KOPT-K1 (cell line): ENCODE data around the gene KRT32.

Experiments
- H3K27ac ChIP-seq: fragments of 200-600 bp; sonication (generic); 2 replicates; pipeline ENCODE4 v1.5.1; 2016; ENCODE audit warnings: antibody characterized with exemption, mild to moderate bottlenecking, low read depth, low read length; ENCODE audit not compliant: poor library complexity, severe bottlenecking
- H3K36me3 ChIP-seq: fragments of 200-600 bp; sonication (generic); 2 replicates; pipeline ENCODE4 v1.5.1; 2017; ENCODE audit warnings: antibody characterized with exemption, mild to moderate bottlenecking, low read length, moderate library complexity; ENCODE audit not compliant: insufficient read depth
- H3K9me3 ChIP-seq: fragments of 200-600 bp; sonication (generic); 2 replicates; pipeline ENCODE4 v1.5.1; 2017; ENCODE audit warnings: antibody characterized with exemption, low read length, mild to moderate bottlenecking; ENCODE audit not compliant: insufficient read depth, poor library complexity, severe bottlenecking

KRT32 gene

GRCh38 chr17:41416479-41416878, 50.7 kb downstream of the KRT32 start:
- no peaks in the 10 kb centered on the region for H3K36me3 ChIP-seq
- H3K27ac ChIP-seq = no peak overlapping the region

GRCh38 chr17:41415833-41416335, 51.3 kb downstream of the KRT32 start:
- no peaks in the 10 kb centered on the region for H3K9me3 ChIP-seq
- H3K27ac ChIP-seq = no peak overlapping the region
- no peaks in the 10 kb centered on the region for H3K36me3 ChIP-seq

More at GRCh38 chr17:41416479-41416878, 50.7 kb downstream of the KRT32 start:
- H3K9me3 ChIP-seq = no peaks in the 10 kb centered on the region

GRCh38 chr17:41415411-41415810, 51.8 kb downstream of the KRT32 start:
- H3K36me3 ChIP-seq = no peaks in the 10 kb centered on the region
- H3K27ac ChIP-seq = no peak overlapping the region
- H3K9me3 ChIP-seq = no peaks in the 10 kb centered on the region

DNA sequence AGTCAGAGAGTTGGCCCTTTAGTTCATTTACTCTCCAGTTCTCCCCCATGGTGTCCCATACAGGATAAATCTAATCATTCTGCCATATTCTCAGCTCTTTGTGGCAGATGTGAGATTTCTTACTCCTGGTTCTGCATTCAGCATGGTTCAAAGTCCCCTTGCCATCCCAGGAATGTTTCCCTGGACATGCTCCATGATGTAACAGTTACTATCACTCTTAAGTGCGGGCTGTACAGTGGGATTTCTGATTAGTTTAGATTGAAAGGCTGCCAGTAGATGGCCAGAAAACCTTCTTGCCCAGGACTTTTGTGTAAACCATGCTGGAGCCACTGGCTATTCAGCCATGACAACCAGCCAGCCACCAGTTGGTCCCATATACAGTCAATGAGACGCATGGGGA, 53.2 kb downstream of the KRT32 start:
- Histone ChIP-seq H3K36me3 (no peaks in the 10 kb centered on the region), H3K27ac (no peak overlapping the region), H3K9me3 (no peaks in the 10 kb centered on the region)

GRCh38 chr17:41413353-41413957, 53.7 kb downstream of the KRT32 start:
- no peak overlapping the region for H3K27ac ChIP-seq
- no peaks in the 10 kb centered on the region for H3K9me3 ChIP-seq
- H3K36me3 ChIP-seq = no peaks in the 10 kb centered on the region

GRCh38 chr17:41411072-41411840, 55.9 kb downstream of the KRT32 start:
- no peaks in the 10 kb centered on the region for H3K9me3 ChIP-seq
- no peaks in the 10 kb centered on the region for H3K36me3 ChIP-seq
- no peak overlapping the region for H3K27ac ChIP-seq
